GM23338 (cell line): ENCODE data around the gene PARP14.

Source experiments
- CREB1 ChIP-seq: fragments of 250-450 bp; sonication (Bioruptor Pico); IDR thresholded peaks from 2 replicates; pipeline ENCODE4 v1.5.0; 2020; ENCODE audit warnings: low read depth, mild to moderate bottlenecking, moderate library complexity
- ETS1 ChIP-seq: IDR thresholded peaks from 2 replicates; pipeline ENCODE4 v1.6.1; 2016; ENCODE audit warnings: antibody characterized with exemption
- EZH2 ChIP-seq: fragments of 200-600 bp; sonication (generic); IDR thresholded peaks from one replicate; pipeline ENCODE4 v1.8.0; 2017; ENCODE audit warnings: antibody characterized with exemption, mild to moderate bottlenecking, low read depth; ENCODE audit not compliant: unreplicated experiment
- EZH2phosphoT487 ChIP-seq: fragments of 200-600 bp; sonication (generic); IDR thresholded peaks from one replicate; pipeline ENCODE4 v1.8.1; 2018; ENCODE audit warnings: antibody characterized with exemption; ENCODE audit not compliant: unreplicated experiment
- JUNB ChIP-seq: IDR thresholded peaks from one replicate; pipeline ENCODE4 v1.6.1; 2016; ENCODE audit warnings: antibody characterized with exemption; ENCODE audit not compliant: unreplicated experiment
- POLR2AphosphoS5 ChIP-seq: IDR thresholded peaks from 2 replicates; pipeline ENCODE4 v1.6.1; 2016; ENCODE audit warnings: antibody characterized with exemption, low read depth
- REST ChIP-seq: IDR thresholded peaks from one replicate; pipeline ENCODE4 v1.6.1; 2018; ENCODE audit warnings: antibody characterized with exemption; ENCODE audit not compliant: unreplicated experiment
- STAT1 ChIP-seq: IDR thresholded peaks from one replicate; pipeline ENCODE4 v1.6.1; 2016; ENCODE audit warnings: antibody characterized with exemption; ENCODE audit not compliant: unreplicated experiment
- ZNF114 ChIP-seq: fragments of 250-450 bp; sonication (Bioruptor Pico); IDR thresholded peaks from 2 replicates; pipeline ENCODE4 v1.5.0; 2020; ENCODE audit warnings: mild to moderate bottlenecking, moderate library complexity
- TF ChIP-seq, protein P1 (sequence below), 2 experiments: fragments of 200-600 bp in 1 of 2; sonication (generic) in 1 of 2; conservative IDR thresholded peaks; 2 replicates each; pipeline versions ENCODE4 v1.5.1 to v1.6.1; 2016 to 2017; ENCODE audit warnings: antibody characterized with exemption in 2 of 2, low read depth in 2 of 2, mild to moderate bottlenecking in 2 of 2, moderate library complexity in 1 of 2

- TF ChIP-seq, protein P1, sequence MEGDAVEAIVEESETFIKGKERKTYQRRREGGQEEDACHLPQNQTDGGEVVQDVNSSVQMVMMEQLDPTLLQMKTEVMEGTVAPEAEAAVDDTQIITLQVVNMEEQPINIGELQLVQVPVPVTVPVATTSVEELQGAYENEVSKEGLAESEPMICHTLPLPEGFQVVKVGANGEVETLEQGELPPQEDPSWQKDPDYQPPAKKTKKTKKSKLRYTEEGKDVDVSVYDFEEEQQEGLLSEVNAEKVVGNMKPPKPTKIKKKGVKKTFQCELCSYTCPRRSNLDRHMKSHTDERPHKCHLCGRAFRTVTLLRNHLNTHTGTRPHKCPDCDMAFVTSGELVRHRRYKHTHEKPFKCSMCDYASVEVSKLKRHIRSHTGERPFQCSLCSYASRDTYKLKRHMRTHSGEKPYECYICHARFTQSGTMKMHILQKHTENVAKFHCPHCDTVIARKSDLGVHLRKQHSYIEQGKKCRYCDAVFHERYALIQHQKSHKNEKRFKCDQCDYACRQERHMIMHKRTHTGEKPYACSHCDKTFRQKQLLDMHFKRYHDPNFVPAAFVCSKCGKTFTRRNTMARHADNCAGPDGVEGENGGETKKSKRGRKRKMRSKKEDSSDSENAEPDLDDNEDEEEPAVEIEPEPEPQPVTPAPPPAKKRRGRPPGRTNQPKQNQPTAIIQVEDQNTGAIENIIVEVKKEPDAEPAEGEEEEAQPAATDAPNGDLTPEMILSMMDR (conservative IDR thresholded peaks at IDR 0.05; ENCODE audit: low read depth in 2 of 2): no peak
- TF ChIP-seq POLR2AphosphoS5: no peak
- TF ChIP-seq EZH2phosphoT487: no peak
- TF ChIP-seq EZH2: no peak
- no peak for TF ChIP-seq STAT1
- TF ChIP-seq CREB1 (CRISPR knock-in tag): no peak
- TF ChIP-seq REST: no peak
- no peak for TF ChIP-seq ETS1
- no peak for TF ChIP-seq ZNF114 (CRISPR knock-in tag)
- no peak for TF ChIP-seq JUNB
Observed at GRCh38 chr3:122773944-122774509, 93.4 kb downstream of the PARP14 start.
